ENCODE measurements around the gene STRAP.

- TF ChIP-seq EZH2 (IDR thresholded peaks at IDR 0.05): no peak
- no peak for TF ChIP-seq POLR2AphosphoS5 (IDR thresholded peaks at IDR 0.05; ENCODE audit: borderline replicate concordance, low read depth, low read length)
- no peak for TF ChIP-seq FOXP2 (optimal IDR thresholded peaks at IDR 0.05; ENCODE audit: control extremely low read depth, extremely low read length, insufficient read depth)
Measured at GRCh38 chr12:15852383-15852782, 29.8 kb upstream of the STRAP start.

Measured in SK-N-MC (cell line).